SIG-M5 (cell line): ENCODE data around the gene TMEM178B.
"Not testable (repeated sequence)": the region's sequence is repeated elsewhere in the genome, so short reads cannot be mapped to it uniquely, and the experiment has no call there.

Experiments used
- DNase-seq: peaks from one replicate; lab custom pipeline; 2025; lab: John Stamatoyannopoulos, UW

Gene TMEM178B

DNA sequence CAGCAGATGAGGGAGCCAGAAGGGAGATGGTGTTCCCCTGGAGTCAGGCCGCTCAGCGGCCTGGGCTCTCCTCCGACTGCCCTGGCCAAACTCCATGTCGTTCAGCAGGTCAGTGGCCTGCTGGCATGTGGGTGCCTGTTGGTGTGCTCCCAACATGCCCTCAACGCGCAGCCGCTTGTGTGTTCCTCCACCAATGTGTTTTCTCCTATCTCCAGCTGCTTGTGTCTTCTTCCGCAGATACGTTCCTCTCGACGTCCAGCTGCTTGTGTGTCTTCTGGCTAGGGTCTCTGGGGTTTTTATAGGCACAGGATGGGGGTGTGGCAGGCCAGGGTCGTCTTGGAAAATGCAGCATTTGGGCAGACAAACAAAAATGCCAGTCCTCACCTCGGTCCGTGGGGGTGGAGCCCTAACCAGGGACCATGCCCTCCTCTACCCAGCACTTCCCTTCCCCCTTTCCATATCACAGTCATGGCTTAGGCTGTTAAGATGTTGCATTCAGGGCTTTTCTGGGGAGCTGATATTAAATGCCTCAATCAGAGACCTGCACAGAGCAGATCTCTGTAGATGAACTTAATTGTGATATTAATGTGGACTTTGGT lies 111.6 kb downstream of the TMEM178B start:
- DNase-seq: no peak

DNA sequence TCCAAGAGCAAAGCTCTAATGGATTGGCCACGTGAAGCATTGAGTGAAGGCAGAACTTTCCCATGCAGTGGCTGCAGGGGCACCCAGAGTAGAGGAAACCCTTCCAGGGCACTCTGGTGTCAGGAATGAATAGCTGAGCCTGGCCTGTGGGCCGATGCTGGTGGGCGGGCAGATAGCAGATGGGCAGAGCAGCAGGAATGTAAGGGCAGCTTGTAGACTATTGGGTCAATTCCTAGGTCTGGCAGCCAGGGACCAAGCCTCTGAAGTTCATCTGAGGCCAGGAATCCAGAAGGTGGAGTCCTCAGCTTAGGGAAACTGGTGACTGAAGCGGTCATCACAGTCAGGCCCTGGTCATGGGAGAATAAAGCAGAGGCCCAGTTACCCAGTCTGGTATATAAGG lies 115.4 kb downstream of the TMEM178B start:
- no peak for DNase-seq

- no peak for DNase-seq
Observed at GRCh38 chr7:141190495-141190894, 116.6 kb downstream of the TMEM178B start.

GRCh38 chr7:141191277-141191676 lies 117.4 kb downstream of the TMEM178B start:
- no peak for DNase-seq

- DNase-seq: no peak
Observed at GRCh38 chr7:141193066-141193465, 119.2 kb downstream of the TMEM178B start.

GRCh38 chr7:141195722-141196121 lies 121.9 kb downstream of the TMEM178B start:
- DNase-seq: not testable (repeated sequence)

- no peak for DNase-seq
Observed at GRCh38 chr7:141198194-141198958, 124.5 kb downstream of the TMEM178B start.

DNA sequence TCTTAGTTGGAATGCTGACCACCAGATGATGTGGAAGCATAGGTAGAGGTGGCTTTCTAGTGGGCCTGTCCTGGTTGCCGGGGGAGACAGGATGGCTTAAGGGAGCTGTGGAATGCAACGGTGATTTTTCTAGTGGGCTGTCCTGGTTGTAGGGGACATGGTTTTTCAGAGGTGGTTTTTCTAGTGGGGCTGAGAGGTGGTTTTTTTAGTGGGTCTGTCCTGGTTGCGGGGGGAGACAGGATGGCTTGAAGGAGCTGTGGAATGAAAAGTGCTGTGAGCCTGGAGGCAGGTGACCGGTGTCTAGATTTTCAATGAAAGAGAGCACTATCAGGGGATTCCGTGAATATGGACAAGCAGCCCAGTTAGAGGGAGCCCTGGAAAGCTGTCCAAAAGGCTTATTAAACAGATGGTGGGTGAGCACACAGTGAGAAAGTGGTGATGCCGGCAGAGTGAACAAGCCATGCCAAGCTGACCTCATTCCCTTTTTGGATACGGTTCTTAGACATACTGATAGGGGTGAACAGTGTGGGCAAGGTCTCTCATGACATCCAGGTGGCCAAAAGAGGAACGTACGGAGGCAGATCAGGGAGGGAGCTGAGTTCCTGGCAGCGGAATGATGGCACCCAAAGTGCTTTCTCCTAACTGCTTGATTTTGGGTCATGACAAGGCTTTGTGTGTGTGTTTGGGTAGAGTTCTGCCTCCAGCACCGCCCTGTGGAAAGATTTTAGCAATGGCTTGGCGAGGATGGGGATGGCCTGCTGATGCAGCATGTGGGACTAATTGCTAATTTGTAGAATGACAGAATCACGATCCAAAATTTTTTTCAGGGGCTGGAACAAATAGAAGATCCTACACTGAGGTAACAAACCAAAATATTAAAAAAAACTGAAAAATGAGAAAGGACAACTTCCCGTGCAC lies 126.6 kb downstream of the TMEM178B start:
- no peak for DNase-seq

- DNase-seq: no peak
Observed at GRCh38 chr7:141201145-141201885, 127.5 kb downstream of the TMEM178B start.

DNA sequence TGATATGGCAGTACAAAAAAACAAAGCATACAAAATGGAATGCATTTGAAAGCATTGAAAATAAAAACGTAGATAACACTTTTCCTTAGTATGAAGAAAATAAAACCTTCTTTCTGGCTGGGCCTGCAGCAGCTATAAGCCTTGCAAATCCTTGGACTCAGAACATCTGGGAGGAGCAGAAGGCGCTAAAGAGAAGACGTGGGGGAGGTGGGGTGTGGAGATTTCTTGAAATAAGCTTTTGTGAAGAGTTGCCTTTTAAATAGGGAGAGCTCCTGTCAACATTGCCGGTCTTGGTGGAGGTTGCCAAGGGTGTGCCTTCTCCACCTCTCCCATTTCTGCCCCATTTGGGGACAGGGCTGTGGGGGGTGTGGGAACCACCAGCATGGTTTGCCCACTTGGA lies 128.7 kb downstream of the TMEM178B start:
- no peak for DNase-seq

DNA sequence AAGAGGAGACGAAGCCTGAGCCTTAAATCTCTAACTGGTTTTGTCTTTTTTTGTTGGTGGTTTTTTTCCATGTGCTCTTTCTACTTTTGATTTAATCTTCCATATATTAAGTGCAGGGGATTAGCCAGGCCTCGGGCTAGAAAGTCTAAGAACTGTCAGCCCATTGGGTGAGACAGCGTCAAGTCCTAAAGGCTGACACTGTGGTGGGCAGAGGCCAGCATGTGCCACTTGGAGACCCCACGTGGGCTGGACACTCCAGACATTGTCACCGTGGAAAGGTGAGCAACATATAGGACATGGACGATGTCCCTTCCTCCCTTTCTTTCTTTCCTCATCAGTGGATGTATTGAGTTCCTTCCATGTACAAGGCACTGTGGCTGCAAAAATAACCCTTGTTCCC lies 129.3 kb downstream of the TMEM178B start:
- no peak for DNase-seq

- DNase-seq: no peak
Observed at GRCh38 chr7:141203586-141203985, 129.7 kb downstream of the TMEM178B start.

- DNase-seq: no peak
Observed at GRCh38 chr7:141207661-141208060, 133.8 kb downstream of the TMEM178B start.

DNA sequence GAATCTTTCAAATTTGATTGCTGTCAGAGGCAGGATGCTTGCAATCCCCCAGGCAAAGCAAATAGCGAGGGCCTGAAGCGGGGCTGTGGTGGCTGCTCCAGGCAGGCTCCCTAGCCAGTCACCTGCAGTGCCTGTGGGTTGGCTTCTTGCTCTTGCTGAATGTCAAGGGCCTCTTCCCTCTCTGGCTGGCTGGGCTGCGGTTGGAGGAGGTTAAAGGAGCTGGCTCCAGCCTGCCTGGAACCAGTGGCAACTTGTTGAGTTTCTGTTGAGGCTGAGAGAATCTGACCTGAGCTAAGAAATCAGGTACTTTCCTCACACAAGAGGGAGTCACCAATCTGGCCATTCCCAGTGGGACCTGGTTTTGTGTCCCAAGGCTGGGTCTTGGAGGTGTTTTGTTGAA lies 134.7 kb downstream of the TMEM178B start:
- no peak for DNase-seq

- DNase-seq: no peak
Observed at GRCh38 chr7:141209454-141209853, 135.6 kb downstream of the TMEM178B start.

GRCh38 chr7:141210862-141211261 lies 137.0 kb downstream of the TMEM178B start:
- DNase-seq: no peak

- DNase-seq: no peak
Observed at GRCh38 chr7:141213226-141213625, 139.4 kb downstream of the TMEM178B start.

DNA sequence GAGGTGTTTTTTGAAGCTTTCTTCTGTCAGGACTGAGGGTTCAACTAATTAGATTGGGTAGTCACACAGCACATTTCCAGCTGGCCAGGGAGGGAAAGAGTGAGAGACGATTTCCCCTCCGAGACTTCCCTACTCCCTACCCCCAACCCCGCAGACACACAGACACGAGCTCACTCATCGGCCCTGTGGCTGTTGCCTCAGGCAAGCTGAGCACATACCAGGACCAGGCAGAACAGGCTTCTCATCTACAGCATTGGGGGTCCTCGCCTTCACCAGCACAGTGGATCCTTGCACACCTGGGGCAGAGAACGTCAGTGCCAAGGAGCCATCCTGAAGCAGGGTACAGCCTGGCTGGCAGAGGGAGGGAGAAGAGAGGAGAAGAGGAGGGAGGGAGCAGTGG lies 144.1 kb downstream of the TMEM178B start:
- no peak for DNase-seq

DNA sequence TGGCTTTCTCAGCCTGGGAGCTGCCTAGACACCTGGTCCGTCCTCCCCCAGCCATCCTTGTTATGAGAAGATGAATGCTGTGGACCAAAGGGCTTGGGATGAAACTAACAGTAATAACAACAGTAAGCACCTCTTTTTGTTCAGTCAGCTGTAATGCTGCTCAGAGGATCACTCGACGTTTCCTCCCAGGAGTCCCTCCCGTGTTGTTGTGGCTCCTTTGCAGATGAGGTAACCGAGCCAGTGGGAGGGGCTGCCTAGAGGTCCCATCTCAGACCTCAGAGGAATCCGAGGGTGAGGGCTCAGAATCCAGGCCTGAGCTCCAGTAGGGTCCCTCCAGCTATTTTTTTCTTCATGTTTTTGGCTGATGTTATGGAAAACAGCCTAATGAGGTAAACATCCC lies 145.1 kb downstream of the TMEM178B start:
- no peak for DNase-seq

GRCh38 chr7:141220263-141220880 lies 146.5 kb downstream of the TMEM178B start:
- no peak for DNase-seq

GRCh38 chr7:141221007-141221612 lies 147.2 kb downstream of the TMEM178B start:
- DNase-seq: no peak
